ENCODE results near the gene SLC12A4. TPM values are rescaled to one million over a fixed set of nuclear protein-coding genes. Genes with fewer than 3 reads are reported as not detected.

The SLC12A4 gene
- polyA plus RNA-seq, 1 experiment, result 115 TPM

GRCh38 chr16:67959536-67960329 is 8.7 kb downstream of the SLC12A4 start:
- DNase-seq (ENCODE audit: low read depth), result peak; percentile 34
- CTCF ChIA-PET, result interaction anchor here (0.9 to 2.0 kb wide), 5 partner anchors 10 to 143 kb away, joined by 3 to 7 read pairs (median 4); no protein-coding TSS in a partner anchor
- peaks cover 60% of the 10 kb centered on the region for H3K36me3 ChIP-seq (ENCODE audit: control insufficient read depth, insufficient read depth, low read length)
- TF ChIP-seq, protein P1, sequence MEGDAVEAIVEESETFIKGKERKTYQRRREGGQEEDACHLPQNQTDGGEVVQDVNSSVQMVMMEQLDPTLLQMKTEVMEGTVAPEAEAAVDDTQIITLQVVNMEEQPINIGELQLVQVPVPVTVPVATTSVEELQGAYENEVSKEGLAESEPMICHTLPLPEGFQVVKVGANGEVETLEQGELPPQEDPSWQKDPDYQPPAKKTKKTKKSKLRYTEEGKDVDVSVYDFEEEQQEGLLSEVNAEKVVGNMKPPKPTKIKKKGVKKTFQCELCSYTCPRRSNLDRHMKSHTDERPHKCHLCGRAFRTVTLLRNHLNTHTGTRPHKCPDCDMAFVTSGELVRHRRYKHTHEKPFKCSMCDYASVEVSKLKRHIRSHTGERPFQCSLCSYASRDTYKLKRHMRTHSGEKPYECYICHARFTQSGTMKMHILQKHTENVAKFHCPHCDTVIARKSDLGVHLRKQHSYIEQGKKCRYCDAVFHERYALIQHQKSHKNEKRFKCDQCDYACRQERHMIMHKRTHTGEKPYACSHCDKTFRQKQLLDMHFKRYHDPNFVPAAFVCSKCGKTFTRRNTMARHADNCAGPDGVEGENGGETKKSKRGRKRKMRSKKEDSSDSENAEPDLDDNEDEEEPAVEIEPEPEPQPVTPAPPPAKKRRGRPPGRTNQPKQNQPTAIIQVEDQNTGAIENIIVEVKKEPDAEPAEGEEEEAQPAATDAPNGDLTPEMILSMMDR (IDR thresholded peaks at IDR 0.05; ENCODE audit: insufficient read depth, low read depth, low read length), result no peak
- H3K4me3 ChIP-seq (ENCODE audit: low read depth, low read length), result no peak overlapping the region
- no peaks in the 10 kb centered on the region for H3K27me3 ChIP-seq (ENCODE audit: control insufficient read depth, insufficient read depth, low read length)
- POLR2A ChIA-PET, result interaction anchor here (0.6 kb wide), 1 partner anchor 143 kb away, joined by 9 read pairs; no protein-coding TSS in a partner anchor

GRCh38 chr16:67957622-67958021 is 10.8 kb downstream of the SLC12A4 start:
- CTCF ChIA-PET, result no interaction called here
- H3K27me3 ChIP-seq (ENCODE audit: control insufficient read depth, insufficient read depth, low read length), result no peaks in the 10 kb centered on the region

GRCh38 chr16:67954421-67955196 is 13.8 kb downstream of the SLC12A4 start:
- DNase-seq (ENCODE audit: low read depth), result no peak
- ChIA-PET CTCF (interaction anchor here (0.8 to 2.1 kb wide), 2 partner anchors 13 to 71 kb away, joined by 3 to 16 read pairs; no protein-coding TSS in a partner anchor), POLR2A (no interaction called here)
- H3K27me3 ChIP-seq (ENCODE audit: control insufficient read depth, insufficient read depth, low read length), result no peaks in the 10 kb centered on the region
- H3K36me3 ChIP-seq (ENCODE audit: control insufficient read depth, insufficient read depth, low read length), result peaks cover 56% of the 10 kb centered on the region
- TF ChIP-seq, protein P1 (IDR thresholded peaks at IDR 0.05; ENCODE audit: insufficient read depth, low read depth, low read length), result no peak
- H3K4me3 ChIP-seq (ENCODE audit: low read depth, low read length), result no peak overlapping the region

More at GRCh38 chr16:67957622-67958021, 10.8 kb downstream of the SLC12A4 start:
- no peak for DNase-seq (ENCODE audit: low read depth)
- peaks cover 59% of the 10 kb centered on the region for H3K36me3 ChIP-seq (ENCODE audit: control insufficient read depth, insufficient read depth, low read length)
- TF ChIP-seq, protein P1 (IDR thresholded peaks at IDR 0.05; ENCODE audit: insufficient read depth, low read depth, low read length), result no peak
- no peak overlapping the region for H3K4me3 ChIP-seq (ENCODE audit: low read depth, low read length)
- POLR2A ChIA-PET, result interaction anchor here (0.6 kb wide), 1 partner anchor 10 kb away, joined by 3 read pairs; no protein-coding TSS in a partner anchor

GRCh38 chr16:67953641-67954375 is 14.6 kb downstream of the SLC12A4 start:
- peaks cover 61% of the 10 kb centered on the region for H3K36me3 ChIP-seq (ENCODE audit: control insufficient read depth, insufficient read depth, low read length)
- no peak for DNase-seq (ENCODE audit: low read depth)
- TF ChIP-seq, protein P1 (IDR thresholded peaks at IDR 0.05; ENCODE audit: insufficient read depth, low read depth, low read length), result no peak
- no peak overlapping the region for H3K4me3 ChIP-seq (ENCODE audit: low read depth, low read length)
- H3K27me3 ChIP-seq (ENCODE audit: control insufficient read depth, insufficient read depth, low read length), result no peaks in the 10 kb centered on the region
- ChIA-PET CTCF (interaction anchor here (0.6 to 2.1 kb wide), 2 partner anchors 12 to 25 kb away, joined by 3 to 16 read pairs; no protein-coding TSS in a partner anchor), POLR2A (no interaction called here)
